ENCODE data around the gene MMP13.

The MMP13 gene

DNA sequence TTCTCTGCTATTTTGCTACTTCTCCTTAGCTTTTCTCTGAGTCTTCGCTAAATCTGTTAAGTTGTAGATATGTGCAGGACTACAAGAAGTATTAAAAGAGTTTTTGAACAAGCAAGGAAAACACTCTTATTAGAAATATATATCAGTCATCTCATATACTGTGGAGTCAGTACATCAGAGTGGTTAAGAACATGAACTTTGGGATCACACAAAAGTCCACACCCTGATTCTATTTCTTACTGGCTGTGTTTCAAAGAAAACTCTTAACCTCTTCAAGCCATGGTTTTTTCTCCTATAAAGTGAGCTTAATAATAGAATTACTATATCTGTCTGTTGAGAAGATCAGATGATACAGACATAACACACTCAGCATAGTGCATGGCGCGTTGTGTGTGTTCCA, 29.5 kb downstream of the MMP13 start:
- H3K4me1 ChIP-seq (ENCODE audit: low read length) = peaks cover 14% of the 10 kb centered on the region
- no peaks in the 10 kb centered on the region for H4K20me1 ChIP-seq (ENCODE audit: insufficient read depth, low read length)
- no peak overlapping the region for H2AFZ ChIP-seq (ENCODE audit: low read depth, low read length)
- no peaks in the 10 kb centered on the region for H3K79me2 ChIP-seq (ENCODE audit: low read length)
- H3K27me3 ChIP-seq (ENCODE audit: low read depth, low read length) = no peaks in the 10 kb centered on the region
- no peaks in the 10 kb centered on the region for H3K9me3 ChIP-seq (ENCODE audit: insufficient read depth, low read length)
- no peaks in the 10 kb centered on the region for H3K36me3 ChIP-seq (replicated peaks; ENCODE audit: low read depth, low read length)
- no peak for TF ChIP-seq EZH2phosphoT487 (IDR thresholded peaks at IDR 0.05; ENCODE audit: low read depth)
- TF ChIP-seq, protein P1, sequence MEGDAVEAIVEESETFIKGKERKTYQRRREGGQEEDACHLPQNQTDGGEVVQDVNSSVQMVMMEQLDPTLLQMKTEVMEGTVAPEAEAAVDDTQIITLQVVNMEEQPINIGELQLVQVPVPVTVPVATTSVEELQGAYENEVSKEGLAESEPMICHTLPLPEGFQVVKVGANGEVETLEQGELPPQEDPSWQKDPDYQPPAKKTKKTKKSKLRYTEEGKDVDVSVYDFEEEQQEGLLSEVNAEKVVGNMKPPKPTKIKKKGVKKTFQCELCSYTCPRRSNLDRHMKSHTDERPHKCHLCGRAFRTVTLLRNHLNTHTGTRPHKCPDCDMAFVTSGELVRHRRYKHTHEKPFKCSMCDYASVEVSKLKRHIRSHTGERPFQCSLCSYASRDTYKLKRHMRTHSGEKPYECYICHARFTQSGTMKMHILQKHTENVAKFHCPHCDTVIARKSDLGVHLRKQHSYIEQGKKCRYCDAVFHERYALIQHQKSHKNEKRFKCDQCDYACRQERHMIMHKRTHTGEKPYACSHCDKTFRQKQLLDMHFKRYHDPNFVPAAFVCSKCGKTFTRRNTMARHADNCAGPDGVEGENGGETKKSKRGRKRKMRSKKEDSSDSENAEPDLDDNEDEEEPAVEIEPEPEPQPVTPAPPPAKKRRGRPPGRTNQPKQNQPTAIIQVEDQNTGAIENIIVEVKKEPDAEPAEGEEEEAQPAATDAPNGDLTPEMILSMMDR (IDR thresholded peaks at IDR 0.05; ENCODE audit: low read depth, low read length) = no peak
- no peak overlapping the region for H3K27ac ChIP-seq (ENCODE audit: low read length)
- no peak overlapping the region for H3K9ac ChIP-seq (ENCODE audit: low read length)
- no peak overlapping the region for H3K4me2 ChIP-seq (ENCODE audit: low read length)
- no peak overlapping the region for H3K4me3 ChIP-seq (ENCODE audit: low read length)

DNA sequence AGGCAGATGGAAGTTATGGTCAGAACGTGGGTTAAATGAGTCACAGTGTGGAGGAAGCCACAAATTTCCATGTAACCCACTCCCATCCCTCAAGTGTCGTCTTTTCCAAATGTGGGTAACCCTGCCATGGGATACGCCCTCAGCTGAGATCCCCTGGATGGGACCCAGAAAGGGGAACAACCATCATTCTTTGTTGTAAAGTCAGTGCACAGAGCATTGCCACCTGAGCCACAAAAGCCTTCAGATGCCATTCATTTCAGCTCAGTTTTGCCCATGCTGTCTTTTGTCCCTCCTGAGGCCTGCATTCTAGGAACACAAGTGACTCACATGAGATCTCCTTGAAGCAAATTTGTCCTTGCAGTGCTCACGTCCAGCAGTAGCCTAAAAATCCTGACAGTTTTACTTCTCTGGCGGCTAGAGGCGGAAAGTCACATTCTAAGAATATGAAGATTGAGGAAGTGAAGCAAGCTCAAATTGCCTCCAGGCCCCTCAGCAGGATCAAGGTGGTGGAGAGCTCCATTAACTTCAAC, 30.6 kb downstream of the MMP13 start:
- Histone ChIP-seq H3K9ac (ENCODE audit: low read length) (no peak overlapping the region), H3K4me2 (ENCODE audit: low read length) (peak overlapping the region; percentile 47), H3K79me2 (ENCODE audit: low read length) (no peaks in the 10 kb centered on the region), H3K4me1 (ENCODE audit: low read length) (peaks cover 19% of the 10 kb centered on the region), H3K36me3 (replicated peaks; ENCODE audit: low read depth, low read length) (no peaks in the 10 kb centered on the region), H3K27me3 (ENCODE audit: low read depth, low read length) (no peaks in the 10 kb centered on the region), H2AFZ (ENCODE audit: low read depth, low read length) (no peak overlapping the region), H3K4me3 (ENCODE audit: low read length) (no peak overlapping the region), H3K27ac (ENCODE audit: low read length) (no peak overlapping the region), H4K20me1 (ENCODE audit: insufficient read depth, low read length) (no peaks in the 10 kb centered on the region), H3K9me3 (ENCODE audit: insufficient read depth, low read length) (no peaks in the 10 kb centered on the region)
- no peak for TF ChIP-seq EZH2phosphoT487 (IDR thresholded peaks at IDR 0.05; ENCODE audit: low read depth)
- TF ChIP-seq, protein P1 (IDR thresholded peaks at IDR 0.05; ENCODE audit: low read depth, low read length) = no peak

DNA sequence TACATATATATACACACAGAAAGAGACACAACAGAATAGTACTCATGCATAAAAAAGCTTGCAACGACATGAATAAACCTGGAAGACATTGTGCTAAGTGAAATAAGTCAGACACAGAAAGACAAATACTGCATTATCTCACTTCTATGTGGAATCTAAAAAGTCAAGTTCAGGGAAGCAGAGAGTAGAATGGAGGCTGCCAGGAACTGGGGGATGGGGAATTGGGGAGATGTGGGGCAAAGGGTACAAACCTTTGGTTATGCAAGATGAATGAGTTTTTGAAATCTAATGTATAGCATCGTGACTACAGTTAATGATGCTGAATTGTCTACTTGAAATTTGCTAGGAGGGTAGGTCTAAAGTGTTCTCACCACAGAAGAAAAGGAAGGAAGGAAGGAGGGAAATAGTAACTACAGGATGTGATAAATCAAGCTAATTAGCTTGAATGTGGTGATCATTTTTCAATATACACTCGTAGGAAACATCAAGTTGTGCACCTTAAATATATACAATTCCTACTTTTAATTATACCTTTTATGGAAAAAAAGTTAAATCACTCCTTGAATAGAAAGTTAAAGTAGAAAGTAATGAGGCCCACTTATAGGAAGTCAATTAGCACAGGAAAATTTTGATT, 33.8 kb downstream of the MMP13 start:
- H3K27ac ChIP-seq (ENCODE audit: low read length) = no peak overlapping the region

DNA sequence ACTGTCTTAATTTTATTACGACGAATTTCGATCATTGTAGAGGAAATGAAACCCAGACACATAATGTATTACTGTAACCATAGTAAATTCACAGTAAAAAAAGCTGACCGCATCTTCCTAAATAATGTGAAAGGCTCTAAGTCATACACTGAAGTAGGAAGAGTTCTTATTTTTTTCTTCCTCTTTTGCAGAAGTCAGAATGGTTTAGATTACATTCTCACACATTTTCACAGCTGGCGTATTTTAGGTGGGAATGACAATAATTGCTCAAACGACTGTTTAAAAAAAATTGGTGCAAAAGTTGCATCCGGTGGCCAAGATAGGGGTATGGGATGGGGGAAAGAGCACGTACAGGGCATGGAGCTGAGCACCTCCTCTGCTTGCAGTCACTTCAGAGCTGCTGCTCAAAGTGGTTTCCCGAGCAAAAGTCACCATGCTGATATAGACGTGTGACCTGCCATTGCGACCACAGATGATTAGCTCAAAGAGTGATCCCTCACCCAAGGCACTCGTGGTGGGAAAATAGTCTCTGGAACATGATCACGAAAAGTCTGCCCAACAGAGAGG, 35.3 kb downstream of the MMP13 start:
- Histone ChIP-seq H4K20me1 (ENCODE audit: insufficient read depth, low read length) (no peaks in the 10 kb centered on the region), H3K4me2 (ENCODE audit: low read length) (peak overlapping the region; percentile 70), H3K27me3 (ENCODE audit: low read depth, low read length) (no peaks in the 10 kb centered on the region), H3K79me2 (ENCODE audit: low read length) (no peaks in the 10 kb centered on the region), H2AFZ (ENCODE audit: low read depth, low read length) (no peak overlapping the region), H3K9me3 (ENCODE audit: insufficient read depth, low read length) (no peaks in the 10 kb centered on the region), H3K4me3 (ENCODE audit: low read length) (peak overlapping the region; percentile 34; the same call in 1 of the 2 replicates), H3K9ac (ENCODE audit: low read length) (no peak overlapping the region), H3K4me1 (ENCODE audit: low read length) (peaks cover 22% of the 10 kb centered on the region), H3K27ac (ENCODE audit: low read length) (peak overlapping the region; percentile 35; the same call in 1 of the 2 replicates), H3K36me3 (replicated peaks; ENCODE audit: low read depth, low read length) (no peaks in the 10 kb centered on the region)
- TF ChIP-seq EZH2phosphoT487 (IDR thresholded peaks at IDR 0.05; ENCODE audit: low read depth) = no peak
- TF ChIP-seq, protein P1 (IDR thresholded peaks at IDR 0.05; ENCODE audit: low read depth, low read length) = no peak

More for the DNA sequence above, 33.8 kb downstream of the MMP13 start:
- H4K20me1 ChIP-seq (ENCODE audit: insufficient read depth, low read length) = no peaks in the 10 kb centered on the region
- H3K4me2 ChIP-seq (ENCODE audit: low read length) = no peak overlapping the region
- no peak for TF ChIP-seq EZH2phosphoT487 (IDR thresholded peaks at IDR 0.05; ENCODE audit: low read depth)
- TF ChIP-seq, protein P1 (IDR thresholded peaks at IDR 0.05; ENCODE audit: low read depth, low read length) = no peak
- no peaks in the 10 kb centered on the region for H3K79me2 ChIP-seq (ENCODE audit: low read length)
- no peak overlapping the region for H2AFZ ChIP-seq (ENCODE audit: low read depth, low read length)
- H3K9me3 ChIP-seq (ENCODE audit: insufficient read depth, low read length) = no peaks in the 10 kb centered on the region
- H3K9ac ChIP-seq (ENCODE audit: low read length) = no peak overlapping the region
- H3K27me3 ChIP-seq (ENCODE audit: low read depth, low read length) = no peaks in the 10 kb centered on the region
- H3K4me1 ChIP-seq (ENCODE audit: low read length) = peaks cover 23% of the 10 kb centered on the region
- H3K36me3 ChIP-seq (replicated peaks; ENCODE audit: low read depth, low read length) = no peaks in the 10 kb centered on the region
- no peak overlapping the region for H3K4me3 ChIP-seq (ENCODE audit: low read length)

All from OCI-LY3 (cell line).